Common myeloid progenitor, CD34-positive (primary cell): ENCODE data around the gene OR52W1.
"Not testable (repeated sequence)": the region's sequence is repeated elsewhere in the genome, so short reads cannot be mapped to it uniquely, and the experiment has no call there.

ENCODE experiments used
- CTCF ChIA-PET: fragments of 350-600 bp; sonication (Branson Sonifier 250); formaldehyde crosslinking; loops from one replicate; lab custom pipeline; 2021; ENCODE audit warnings: antibody characterized with exemption; lab: Charles Lee
- POLR2A ChIA-PET: fragments of 350-600 bp; sonication (Branson Sonifier 250); formaldehyde crosslinking; loops from one replicate; lab custom pipeline; 2021; ENCODE audit warnings: antibody characterized with exemption; lab: Charles Lee
- DNase-seq, 3 donors: peaks; one replicate each; pipeline versions ENCODE4 v3.0.0 to v3.0.0-alpha.2; 2013
- H3K27ac ChIP-seq, 2 experiments: 1 replicate in 1 of 2; 2 replicates in 1 of 2; pipeline ENCODE4 v1.7.0; 2013; ENCODE audit warnings: inconsistent platforms in 2 of 2, low read length in 2 of 2, mild to moderate bottlenecking in 2 of 2, low read depth in 1 of 2, moderate library complexity in 1 of 2; ENCODE audit not compliant: severe bottlenecking in 2 of 2, insufficient read depth in 1 of 2, poor library complexity in 1 of 2
- H3K27me3 ChIP-seq, 5 experiments: replicated peaks in 2 of 5; 1 replicate in 3 of 5; 2 replicates in 2 of 5; pipeline versions ENCODE4 v1.6.1 to v1.7.0; 2013; ENCODE audit warnings: low read length in 4 of 5, mild to moderate bottlenecking in 2 of 5, moderate library complexity in 2 of 5, inconsistent platforms in 1 of 5; ENCODE audit not compliant: insufficient read depth in 5 of 5, control insufficient read depth in 4 of 5
- H3K36me3 ChIP-seq, 4 experiments: 1 replicate in 2 of 4; 2 replicates in 2 of 4; pipeline versions ENCODE4 v1.6.1 to v1.7.0; 2013; ENCODE audit warnings: low read length in 3 of 4, control low read depth in 1 of 4, mild to moderate bottlenecking in 1 of 4; ENCODE audit not compliant: control insufficient read depth in 4 of 4, insufficient read depth in 4 of 4
- H3K4me1 ChIP-seq, 4 experiments: 1 replicate in 3 of 4; 2 replicates in 1 of 4; pipeline versions ENCODE4 v1.6.1 to v1.7.1; 2013; ENCODE audit warnings: low read length in 3 of 4, mild to moderate bottlenecking in 3 of 4, control low read depth in 1 of 4, inconsistent platforms in 1 of 4, moderate library complexity in 1 of 4; ENCODE audit not compliant: control insufficient read depth in 4 of 4, insufficient read depth in 4 of 4; ENCODE audit errors: control extremely low read depth in 1 of 4
- H3K4me3 ChIP-seq, 7 experiments: 1 replicate in 4 of 7; 2 replicates in 3 of 7; pipeline versions ENCODE4 v1.5.1 to v1.7.0; 2013; ENCODE audit warnings: mild to moderate bottlenecking in 7 of 7, low read length in 6 of 7, moderate library complexity in 6 of 7, inconsistent platforms in 2 of 7, low read depth in 2 of 7, control low read depth in 1 of 7; ENCODE audit not compliant: insufficient read depth in 4 of 7, control insufficient read depth in 1 of 7; ENCODE audit errors: extremely low read depth in 1 of 7
- H3K9me3 ChIP-seq, 5 experiments: 1 replicate in 4 of 5; 2 replicates in 1 of 5; pipeline versions ENCODE4 v1.6.1 to v1.7.1; 2013; ENCODE audit warnings: low read length in 4 of 5, mild to moderate bottlenecking in 2 of 5, inconsistent platforms in 1 of 5, low read depth in 1 of 5, moderate library complexity in 1 of 5; ENCODE audit not compliant: control insufficient read depth in 4 of 5, insufficient read depth in 2 of 5; ENCODE audit errors: control extremely low read depth in 1 of 5
- WGBS: methylation state at CpG from one replicate; pipeline ENCODE4 v1.1.5; 2013; ENCODE audit not compliant: insufficient coverage; 5-methylcytosine and 5-hydroxymethylcytosine counted together

OR52W1 gene

DNA sequence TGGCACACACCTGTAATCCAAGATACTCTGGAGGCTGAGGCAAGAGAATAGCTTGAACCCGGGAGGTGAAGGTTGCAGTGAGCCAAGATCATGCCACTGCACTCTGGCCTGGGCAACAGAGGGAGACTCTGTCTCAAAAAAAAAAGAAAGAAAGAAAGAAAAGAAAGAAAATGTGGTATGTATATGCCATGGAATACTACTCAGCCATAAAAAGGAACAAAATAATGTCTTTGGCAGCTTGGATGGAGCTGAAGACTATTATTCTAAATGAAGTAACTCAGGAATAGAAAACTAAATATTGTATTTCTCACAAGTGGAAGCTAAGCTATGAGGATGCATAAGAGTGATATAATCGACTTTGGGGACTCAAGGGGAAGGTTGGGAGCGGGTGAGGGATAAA, 49.9 kb downstream of the OR52W1 start:
- H3K27ac ChIP-seq, POLR2A ChIA-PET, H3K36me3 ChIP-seq, DNase-seq, H3K4me1 ChIP-seq, H3K27me3 ChIP-seq, H3K4me3 ChIP-seq, H3K9me3 ChIP-seq: not testable (repeated sequence)
- 100% methylated on average over 2 of the region's 3 CpGs for WGBS
- CTCF ChIA-PET, result interaction anchor here (1.0 to 1.9 kb wide), 4 partner anchors 8 to 49 kb away, joined by 3 to 7 read pairs (median 3); partner anchors contain the start of gene CCKBR
